Measurements from ENCODE around the gene TMEM207.

Gene TMEM207

GRCh38 chr3:190449801-190450200, at the start of gene TMEM207:
Gene TMEM207 (minus strand): TSS chr3:190449901. CDS start chr3:190449809, 92 bp downstream.
- no peak within 1 kb of the TSS for H3K27ac ChIP-seq (ENCODE audit: low read depth, low read length)
- H3K4me1 ChIP-seq (ENCODE audit: control insufficient read depth, insufficient read depth, low read length) = no peaks in the 10 kb centered on the region
- H3K36me3 ChIP-seq (ENCODE audit: control insufficient read depth, insufficient read depth, low read length) = no peaks in the 10 kb centered on the region
- no peaks in the 10 kb centered on the region for H3K27me3 ChIP-seq (ENCODE audit: control insufficient read depth, insufficient read depth, low read length)
- H3K9ac ChIP-seq (ENCODE audit: low read length) = no peak within 1 kb of the TSS
- H3K4me3 ChIP-seq (ENCODE audit: low read length) = no peak within 1 kb of the TSS

GRCh38 chr3:190499122-190499521, 49.4 kb upstream of the TMEM207 start:
- H3K27ac ChIP-seq (ENCODE audit: low read depth, low read length) = no peak overlapping the region
- H3K4me3 ChIP-seq (ENCODE audit: low read length) = no peak overlapping the region
- H3K36me3 ChIP-seq (ENCODE audit: control insufficient read depth, insufficient read depth, low read length) = no peaks in the 10 kb centered on the region
- no peak overlapping the region for H3K9ac ChIP-seq (ENCODE audit: low read length)
- no peaks in the 10 kb centered on the region for H3K4me1 ChIP-seq (ENCODE audit: control insufficient read depth, insufficient read depth, low read length)
- no peaks in the 10 kb centered on the region for H3K27me3 ChIP-seq (ENCODE audit: control insufficient read depth, insufficient read depth, low read length)

GRCh38 chr3:190498293-190498692, 48.6 kb upstream of the TMEM207 start:
- no peak overlapping the region for H3K27ac ChIP-seq (ENCODE audit: low read depth, low read length)
- no peak overlapping the region for H3K4me3 ChIP-seq (ENCODE audit: low read length)
- H3K27me3 ChIP-seq (ENCODE audit: control insufficient read depth, insufficient read depth, low read length) = no peaks in the 10 kb centered on the region
- H3K9ac ChIP-seq (ENCODE audit: low read length) = no peak overlapping the region
- H3K36me3 ChIP-seq (ENCODE audit: control insufficient read depth, insufficient read depth, low read length) = no peaks in the 10 kb centered on the region
- H3K4me1 ChIP-seq (ENCODE audit: control insufficient read depth, insufficient read depth, low read length) = no peaks in the 10 kb centered on the region

GRCh38 chr3:190497811-190498210, 48.1 kb upstream of the TMEM207 start:
- H3K36me3 ChIP-seq (ENCODE audit: control insufficient read depth, insufficient read depth, low read length) = no peaks in the 10 kb centered on the region
- no peaks in the 10 kb centered on the region for H3K4me1 ChIP-seq (ENCODE audit: control insufficient read depth, insufficient read depth, low read length)
- H3K9ac ChIP-seq (ENCODE audit: low read length) = no peak overlapping the region
- no peaks in the 10 kb centered on the region for H3K27me3 ChIP-seq (ENCODE audit: control insufficient read depth, insufficient read depth, low read length)
- H3K4me3 ChIP-seq (ENCODE audit: low read length) = no peak overlapping the region
- no peak overlapping the region for H3K27ac ChIP-seq (ENCODE audit: low read depth, low read length)

- no peaks in the 10 kb centered on the region for H3K36me3 ChIP-seq (ENCODE audit: control insufficient read depth, insufficient read depth, low read length)
- H3K4me1 ChIP-seq (ENCODE audit: control insufficient read depth, insufficient read depth, low read length) = no peaks in the 10 kb centered on the region
- no peaks in the 10 kb centered on the region for H3K27me3 ChIP-seq (ENCODE audit: control insufficient read depth, insufficient read depth, low read length)
- no peak overlapping the region for H3K27ac ChIP-seq (ENCODE audit: low read depth, low read length)
- no peak overlapping the region for H3K4me3 ChIP-seq (ENCODE audit: low read length)
- H3K9ac ChIP-seq (ENCODE audit: low read length) = no peak overlapping the region
Measured at GRCh38 chr3:190496859-190497258, 47.2 kb upstream of the TMEM207 start.

- Histone ChIP-seq H3K9ac (ENCODE audit: low read length) (no peak overlapping the region), H3K4me3 (ENCODE audit: low read length) (no peak overlapping the region), H3K27me3 (ENCODE audit: control insufficient read depth, insufficient read depth, low read length) (no peaks in the 10 kb centered on the region), H3K36me3 (ENCODE audit: control insufficient read depth, insufficient read depth, low read length) (no peaks in the 10 kb centered on the region), H3K27ac (ENCODE audit: low read depth, low read length) (no peak overlapping the region), H3K4me1 (ENCODE audit: control insufficient read depth, insufficient read depth, low read length) (no peaks in the 10 kb centered on the region)
Measured at GRCh38 chr3:190495796-190496195, 46.1 kb upstream of the TMEM207 start.

- no peak overlapping the region for H3K27ac ChIP-seq (ENCODE audit: low read depth, low read length)
- no peaks in the 10 kb centered on the region for H3K27me3 ChIP-seq (ENCODE audit: control insufficient read depth, insufficient read depth, low read length)
- H3K36me3 ChIP-seq (ENCODE audit: control insufficient read depth, insufficient read depth, low read length) = no peaks in the 10 kb centered on the region
- no peak overlapping the region for H3K9ac ChIP-seq (ENCODE audit: low read length)
- H3K4me1 ChIP-seq (ENCODE audit: control insufficient read depth, insufficient read depth, low read length) = no peaks in the 10 kb centered on the region
- no peak overlapping the region for H3K4me3 ChIP-seq (ENCODE audit: low read length)
Measured at GRCh38 chr3:190495354-190495753, 45.7 kb upstream of the TMEM207 start.

- H3K27ac ChIP-seq (ENCODE audit: low read depth, low read length) = no peak overlapping the region
- H3K36me3 ChIP-seq (ENCODE audit: control insufficient read depth, insufficient read depth, low read length) = no peaks in the 10 kb centered on the region
- H3K4me3 ChIP-seq (ENCODE audit: low read length) = no peak overlapping the region
- H3K27me3 ChIP-seq (ENCODE audit: control insufficient read depth, insufficient read depth, low read length) = no peaks in the 10 kb centered on the region
- no peaks in the 10 kb centered on the region for H3K4me1 ChIP-seq (ENCODE audit: control insufficient read depth, insufficient read depth, low read length)
- H3K9ac ChIP-seq (ENCODE audit: low read length) = no peak overlapping the region
Measured at GRCh38 chr3:190494907-190495306, 45.2 kb upstream of the TMEM207 start.

GRCh38 chr3:190492966-190493365, 43.3 kb upstream of the TMEM207 start:
- Histone ChIP-seq H3K9ac (ENCODE audit: low read length) (no peak overlapping the region), H3K36me3 (ENCODE audit: control insufficient read depth, insufficient read depth, low read length) (no peaks in the 10 kb centered on the region), H3K27me3 (ENCODE audit: control insufficient read depth, insufficient read depth, low read length) (no peaks in the 10 kb centered on the region), H3K27ac (ENCODE audit: low read depth, low read length) (no peak overlapping the region), H3K4me3 (ENCODE audit: low read length) (no peak overlapping the region), H3K4me1 (ENCODE audit: control insufficient read depth, insufficient read depth, low read length) (no peaks in the 10 kb centered on the region)

- Histone ChIP-seq H3K4me1 (ENCODE audit: control insufficient read depth, insufficient read depth, low read length) (no peaks in the 10 kb centered on the region), H3K27me3 (ENCODE audit: control insufficient read depth, insufficient read depth, low read length) (no peaks in the 10 kb centered on the region), H3K4me3 (ENCODE audit: low read length) (no peak overlapping the region), H3K36me3 (ENCODE audit: control insufficient read depth, insufficient read depth, low read length) (no peaks in the 10 kb centered on the region), H3K27ac (ENCODE audit: low read depth, low read length) (no peak overlapping the region), H3K9ac (ENCODE audit: low read length) (no peak overlapping the region)
Measured at GRCh38 chr3:190492129-190492528, 42.4 kb upstream of the TMEM207 start.

GRCh38 chr3:190491533-190492054, 41.9 kb upstream of the TMEM207 start:
- Histone ChIP-seq H3K4me3 (ENCODE audit: low read length) (no peak overlapping the region), H3K4me1 (ENCODE audit: control insufficient read depth, insufficient read depth, low read length) (no peaks in the 10 kb centered on the region), H3K36me3 (ENCODE audit: control insufficient read depth, insufficient read depth, low read length) (no peaks in the 10 kb centered on the region), H3K27ac (ENCODE audit: low read depth, low read length) (no peak overlapping the region), H3K9ac (ENCODE audit: low read length) (no peak overlapping the region), H3K27me3 (ENCODE audit: control insufficient read depth, insufficient read depth, low read length) (no peaks in the 10 kb centered on the region)

- no peaks in the 10 kb centered on the region for H3K36me3 ChIP-seq (ENCODE audit: control insufficient read depth, insufficient read depth, low read length)
- no peaks in the 10 kb centered on the region for H3K27me3 ChIP-seq (ENCODE audit: control insufficient read depth, insufficient read depth, low read length)
- H3K4me1 ChIP-seq (ENCODE audit: control insufficient read depth, insufficient read depth, low read length) = no peaks in the 10 kb centered on the region
- H3K9ac ChIP-seq (ENCODE audit: low read length) = no peak overlapping the region
- H3K27ac ChIP-seq (ENCODE audit: low read depth, low read length) = no peak overlapping the region
- H3K4me3 ChIP-seq (ENCODE audit: low read length) = no peak overlapping the region
Measured at GRCh38 chr3:190486908-190487607, 37.4 kb upstream of the TMEM207 start.

- Histone ChIP-seq H3K4me1 (ENCODE audit: control insufficient read depth, insufficient read depth, low read length) (no peaks in the 10 kb centered on the region), H3K36me3 (ENCODE audit: control insufficient read depth, insufficient read depth, low read length) (no peaks in the 10 kb centered on the region), H3K4me3 (ENCODE audit: low read length) (no peak overlapping the region), H3K9ac (ENCODE audit: low read length) (no peak overlapping the region), H3K27me3 (ENCODE audit: control insufficient read depth, insufficient read depth, low read length) (no peaks in the 10 kb centered on the region), H3K27ac (ENCODE audit: low read depth, low read length) (no peak overlapping the region)
Measured at GRCh38 chr3:190486533-190486864, 36.8 kb upstream of the TMEM207 start.

All from rectal smooth muscle tissue (tissue), 1 donor.